ENCODE results near the gene TTC9B. TPM values are rescaled to one million over a fixed set of nuclear protein-coding genes. Genes with fewer than 3 reads are reported as not detected.
A peak's percentile ranks its signal among the peaks of the same experiment; 100 is the strongest.
"Not testable (repeated sequence)": the region's sequence is repeated elsewhere in the genome, so short reads cannot be mapped to it uniquely, and the experiment has no call there.

TTC9B gene
- polyA plus RNA-seq, 4 donors, result 0.21 to 2.6 TPM; not detected in 2

- DNase-seq (peak; percentile 59 to 89), FAIRE-seq (no peak)
- no peaks in the 10 kb centered on the region for H3K27me3 ChIP-seq (ENCODE audit: control insufficient read depth in 3 of 3, insufficient read depth in 3 of 3, low read length in 3 of 3)
- H3K4me3 ChIP-seq (ENCODE audit: low read depth in 1 of 3, low read length in 3 of 3), result peak within 1 kb of the TSS; percentile 89 to 95 (median 91)
- no peaks in the 10 kb centered on the region for H3K9me3 ChIP-seq (ENCODE audit: control insufficient read depth in 2 of 2, insufficient read depth in 1 of 2, low read depth in 1 of 2, low read length in 1 of 2)
- H3K4me1 ChIP-seq (ENCODE audit: control insufficient read depth in 3 of 3, insufficient read depth in 2 of 3, low read depth in 1 of 3, low read length in 2 of 3), result peaks cover 0 to 4% (median 0%) of the 10 kb centered on the region in 3 donors
- peak within 1 kb of the TSS; percentile 77 to 95 (median 86) for H3K27ac ChIP-seq (ENCODE audit: low read depth in 1 of 3, low read length in 2 of 3)
- WGBS, 3 donors, result 0 to 1% (median 1%) methylated on average over 51 to 116 of the region's 116 CpGs
- H3K36me3 ChIP-seq (ENCODE audit: control insufficient read depth in 3 of 3, insufficient read depth in 2 of 3, low read depth in 1 of 3, low read length in 3 of 3), result no peaks in the 10 kb centered on the region
These were observed 27.0 kb downstream of the TTC9B start, which contains the start of gene MAP3K10 for GRCh38 chr19:40190891-40191835. MAP3K10 (plus strand) TSS chr19:40191426; CDS start chr19:40192032, 606 bp downstream.

GRCh38 chr19:40184273-40184672 is 33.9 kb downstream of the TTC9B start:
- Histone ChIP-seq H3K27ac (ENCODE audit: low read depth in 1 of 3, low read length in 2 of 3) (no peak overlapping the region), H3K36me3 (ENCODE audit: control insufficient read depth in 3 of 3, insufficient read depth in 2 of 3, low read depth in 1 of 3, low read length in 3 of 3) (no peaks in the 10 kb centered on the region), H3K4me3 (ENCODE audit: low read depth in 1 of 3, low read length in 3 of 3) (no peak overlapping the region), H3K4me1 (ENCODE audit: control insufficient read depth in 3 of 3, insufficient read depth in 2 of 3, low read depth in 1 of 3, low read length in 2 of 3) (no peaks in the 10 kb centered on the region), H3K9me3 (ENCODE audit: control insufficient read depth in 2 of 2, insufficient read depth in 1 of 2, low read depth in 1 of 2, low read length in 1 of 2) (no peaks in the 10 kb centered on the region), H3K27me3 (ENCODE audit: control insufficient read depth in 3 of 3, insufficient read depth in 3 of 3, low read length in 3 of 3) (peaks cover 0 to 2% (median 0%) of the 10 kb centered on the region in 3 donors)
- FAIRE-seq, result no peak
- WGBS, 3 donors, result 79 to 90% (median 86%) methylated on average over 1 of the region's 1 CpG
- DNase-seq, result no peak

- no peak for FAIRE-seq
- 71 to 83% (median 79%) methylated on average over 4 of the region's 4 CpGs for WGBS, 3 donors
- Histone ChIP-seq H3K4me3 (ENCODE audit: low read depth in 1 of 3, low read length in 3 of 3) (no peak overlapping the region), H3K27ac (ENCODE audit: low read depth in 1 of 3, low read length in 2 of 3) (no peak overlapping the region), H3K27me3 (ENCODE audit: control insufficient read depth in 3 of 3, insufficient read depth in 3 of 3, low read length in 3 of 3) (peaks cover 0 to 5% (median 0%) of the 10 kb centered on the region in 3 donors), H3K36me3 (ENCODE audit: control insufficient read depth in 3 of 3, insufficient read depth in 2 of 3, low read depth in 1 of 3, low read length in 3 of 3) (no peaks in the 10 kb centered on the region), H3K9me3 (ENCODE audit: control insufficient read depth in 2 of 2, insufficient read depth in 1 of 2, low read depth in 1 of 2, low read length in 1 of 2) (no peaks in the 10 kb centered on the region), H3K4me1 (ENCODE audit: control insufficient read depth in 3 of 3, insufficient read depth in 2 of 3, low read depth in 1 of 3, low read length in 2 of 3) (no peaks in the 10 kb centered on the region)
- no peak for DNase-seq
These were observed 39.4 kb downstream of the TTC9B start for GRCh38 chr19:40178756-40179155.

GRCh38 chr19:40177286-40178070 is 40.7 kb downstream of the TTC9B start:
- Histone ChIP-seq H3K4me1 (ENCODE audit: control insufficient read depth in 3 of 3, insufficient read depth in 2 of 3, low read depth in 1 of 3, low read length in 2 of 3) (no peaks in the 10 kb centered on the region), H3K9me3 (ENCODE audit: control insufficient read depth in 2 of 2, insufficient read depth in 1 of 2, low read depth in 1 of 2, low read length in 1 of 2) (no peaks in the 10 kb centered on the region), H3K27ac (ENCODE audit: low read depth in 1 of 3, low read length in 2 of 3) (no peak overlapping the region), H3K4me3 (ENCODE audit: low read depth in 1 of 3, low read length in 3 of 3) (no peak overlapping the region), H3K27me3 (ENCODE audit: control insufficient read depth in 3 of 3, insufficient read depth in 3 of 3, low read length in 3 of 3) (peaks cover 0 to 5% (median 0%) of the 10 kb centered on the region in 3 donors), H3K36me3 (ENCODE audit: control insufficient read depth in 3 of 3, insufficient read depth in 2 of 3, low read depth in 1 of 3, low read length in 3 of 3) (no peaks in the 10 kb centered on the region)
- no peak for DNase-seq
- 80 to 82% (median 80%) methylated on average over 5 of the region's 5 CpGs for WGBS, 3 donors
- no peak for FAIRE-seq

- DNase-seq (no peak), FAIRE-seq (no peak)
- H3K9me3 ChIP-seq (ENCODE audit: control insufficient read depth in 2 of 2, insufficient read depth in 1 of 2, low read depth in 1 of 2, low read length in 1 of 2), result no peaks in the 10 kb centered on the region
- no peak overlapping the region for H3K27ac ChIP-seq (ENCODE audit: low read depth in 1 of 3, low read length in 2 of 3)
- H3K4me1 ChIP-seq (ENCODE audit: control insufficient read depth in 3 of 3, insufficient read depth in 2 of 3, low read depth in 1 of 3, low read length in 2 of 3), result no peaks in the 10 kb centered on the region
- WGBS, 3 donors, result 63 to 75% (median 69%) methylated on average over 5 of the region's 5 CpGs
- H3K27me3 ChIP-seq (ENCODE audit: control insufficient read depth in 3 of 3, insufficient read depth in 3 of 3, low read length in 3 of 3), result peaks cover 0 to 5% (median 0%) of the 10 kb centered on the region in 3 donors
- no peak overlapping the region for H3K4me3 ChIP-seq (ENCODE audit: low read depth in 1 of 3, low read length in 3 of 3)
- no peaks in the 10 kb centered on the region for H3K36me3 ChIP-seq (ENCODE audit: control insufficient read depth in 3 of 3, insufficient read depth in 2 of 3, low read depth in 1 of 3, low read length in 3 of 3)
These were observed 42.4 kb downstream of the TTC9B start for GRCh38 chr19:40175820-40176219.

- H3K36me3 ChIP-seq (ENCODE audit: control insufficient read depth in 3 of 3, insufficient read depth in 2 of 3, low read depth in 1 of 3, low read length in 3 of 3), result no peaks in the 10 kb centered on the region
- peaks cover 0 to 6% (median 0%) of the 10 kb centered on the region in 3 donors for H3K27me3 ChIP-seq (ENCODE audit: control insufficient read depth in 3 of 3, insufficient read depth in 3 of 3, low read length in 3 of 3)
- DNase-seq (no peak), FAIRE-seq (no peak)
- 70 to 73% (median 73%) methylated on average over 4 of the region's 4 CpGs for WGBS, 3 donors
- H3K4me3 ChIP-seq (ENCODE audit: low read depth in 1 of 3, low read length in 3 of 3), result no peak overlapping the region
- H3K9me3 ChIP-seq (ENCODE audit: control insufficient read depth in 2 of 2, insufficient read depth in 1 of 2, low read depth in 1 of 2, low read length in 1 of 2), result no peaks in the 10 kb centered on the region
- no peak overlapping the region for H3K27ac ChIP-seq (ENCODE audit: low read depth in 1 of 3, low read length in 2 of 3)
- no peaks in the 10 kb centered on the region for H3K4me1 ChIP-seq (ENCODE audit: control insufficient read depth in 3 of 3, insufficient read depth in 2 of 3, low read depth in 1 of 3, low read length in 2 of 3)
These were observed 44.1 kb downstream of the TTC9B start for GRCh38 chr19:40174092-40174491.

GRCh38 chr19:40171293-40171692 is 46.9 kb downstream of the TTC9B start:
- H3K36me3 ChIP-seq (ENCODE audit: control insufficient read depth in 3 of 3, insufficient read depth in 2 of 3, low read depth in 1 of 3, low read length in 3 of 3); FAIRE-seq: not testable (repeated sequence)
- WGBS, 3 donors, result 85 to 92% (median 89%) methylated on average over 4 of the region's 4 CpGs

GRCh38 chr19:40170303-40170989 is 47.7 kb downstream of the TTC9B start:
- not testable (repeated sequence) for H3K27me3 ChIP-seq (ENCODE audit: control insufficient read depth in 3 of 3, insufficient read depth in 3 of 3, low read length in 3 of 3); H3K36me3 ChIP-seq (ENCODE audit: control insufficient read depth in 3 of 3, insufficient read depth in 2 of 3, low read depth in 1 of 3, low read length in 3 of 3); H3K27ac ChIP-seq (ENCODE audit: low read depth in 1 of 3, low read length in 2 of 3); H3K4me3 ChIP-seq (ENCODE audit: low read depth in 1 of 3, low read length in 3 of 3); H3K4me1 ChIP-seq (ENCODE audit: control insufficient read depth in 3 of 3, insufficient read depth in 2 of 3, low read depth in 1 of 3, low read length in 2 of 3); FAIRE-seq; DNase-seq; H3K9me3 ChIP-seq (ENCODE audit: control insufficient read depth in 2 of 2, insufficient read depth in 1 of 2, low read depth in 1 of 2, low read length in 1 of 2)
- 82 to 86% (median 85%) methylated on average over 21 to 39 of the region's 39 CpGs for WGBS, 3 donors

More at GRCh38 chr19:40171293-40171692, 46.9 kb downstream of the TTC9B start:
- H3K27me3 ChIP-seq (ENCODE audit: control insufficient read depth in 3 of 3, insufficient read depth in 3 of 3, low read length in 3 of 3); H3K4me3 ChIP-seq (ENCODE audit: low read depth in 1 of 3, low read length in 3 of 3); H3K9me3 ChIP-seq (ENCODE audit: control insufficient read depth in 2 of 2, insufficient read depth in 1 of 2, low read depth in 1 of 2, low read length in 1 of 2); DNase-seq; H3K4me1 ChIP-seq (ENCODE audit: control insufficient read depth in 3 of 3, insufficient read depth in 2 of 3, low read depth in 1 of 3, low read length in 2 of 3); H3K27ac ChIP-seq (ENCODE audit: low read depth in 1 of 3, low read length in 2 of 3): not testable (repeated sequence)
